K562 (cell line): ENCODE measurements around the gene CLSTN2. TPM values are rescaled to one million over a fixed set of nuclear protein-coding genes. Genes with fewer than 3 reads are reported as not detected.

ENCODE experiments used
- ATAC-seq: fragments of 200-7000 bp; cut with Tn5 transposase; 3 replicates; pipeline ENCODE4 v1.9.1; 2020; ENCODE audit warnings: moderate library complexity
- BruUV-seq: library from RNA; stranded (reverse); fragments of 400-500 nt; replicated peaks from 2 replicates; lab custom pipeline; 2021; lab: Mats Ljungman, UMichigan
- CTCF ChIA-PET: fragments of 300-600 bp; formaldehyde crosslinking; extraction: SDS; loops from one replicate; lab custom pipeline; 2021; ENCODE audit warnings: low intra/inter-chr PET ratio; lab: Yijun Ruan, JAX
- POLR2A ChIA-PET: fragments of 300-600, 350-650 bp; sonication (Branson Sonifier 250); formaldehyde crosslinking; extraction: SDS; loops from one replicate; lab custom pipeline; 2021; ENCODE audit warnings: antibody characterized with exemption, inconsistent platforms; lab: Yijun Ruan, JAX
- DNase-seq, 4 experiments: peaks; one replicate each; pipeline versions ENCODE4 v3.0.0 to v3.0.0-alpha.2; 2011 to 2018; ENCODE audit warnings: low spot score in 3 of 4, mixed read lengths in 3 of 4; ENCODE audit errors: extremely low read depth in 1 of 4
- FAIRE-seq: peaks from 2 replicates; lab custom pipeline; 2011; peaks lifted over from hg19 to GRCh38; lab: Jason Lieb, UNC
- H2AFZ ChIP-seq: 2 replicates; pipeline ENCODE4 v1.6.0; 2011; ENCODE audit warnings: low read depth, low read length, control low read depth, inconsistent platforms
- H3K27ac ChIP-seq: fragments of 200-600 bp; 3 replicates; pipeline ENCODE4 v1.8.0; 2011; ENCODE audit warnings: low read depth, mild to moderate bottlenecking, control low read depth, inconsistent platforms, low read length, moderate library complexity, mixed read lengths; ENCODE audit errors: extremely low read depth
- H3K27me3 ChIP-seq, 2 experiments: fragments of 300-600 bp in 1 of 2; 2 replicates in 1 of 2; 3 replicates in 1 of 2; pipeline versions ENCODE4 v1.6.0 to v1.8.0; 2011; ENCODE audit warnings: inconsistent platforms in 2 of 2, low read length in 2 of 2, mild to moderate bottlenecking in 1 of 2, mixed read lengths in 1 of 2, moderate library complexity in 1 of 2; ENCODE audit not compliant: control insufficient read depth in 2 of 2, insufficient read depth in 2 of 2
- H3K36me3 ChIP-seq: fragments of 300-600 bp; 3 replicates; pipeline ENCODE4 v1.8.0; 2011; ENCODE audit warnings: mild to moderate bottlenecking, low read length, inconsistent platforms; ENCODE audit not compliant: control insufficient read depth, insufficient read depth
- H3K4me1 ChIP-seq, 2 experiments: fragments of 200-600 bp in 1 of 2; replicated peaks in 1 of 2; 2 replicates in 1 of 2; 3 replicates in 1 of 2; pipeline versions ENCODE4 v1.5.1 to v1.8.0; 2011; ENCODE audit warnings: inconsistent platforms in 2 of 2, low read length in 2 of 2, mild to moderate bottlenecking in 1 of 2, mixed read lengths in 1 of 2, moderate library complexity in 1 of 2; ENCODE audit not compliant: control insufficient read depth in 2 of 2, insufficient read depth in 2 of 2
- H3K4me2 ChIP-seq: 2 replicates; pipeline ENCODE4 v1.6.1; 2011; ENCODE audit warnings: low read length, control low read depth, inconsistent platforms, mixed read lengths; ENCODE audit not compliant: insufficient read depth
- H3K4me3 ChIP-seq: fragments of 200-600 bp; sonication (generic), shearing (Covaris generic); 2 replicates; pipeline ENCODE4 v1.5.1; 2016; ENCODE audit warnings: control low read depth, inconsistent platforms
- H3K79me2 ChIP-seq: fragments of 200-600 bp; 3 replicates; pipeline ENCODE4 v1.8.0; 2011; ENCODE audit warnings: low read length, inconsistent platforms; ENCODE audit not compliant: control insufficient read depth, insufficient read depth
- H3K9ac ChIP-seq, 2 experiments: 2 replicates each; pipeline versions ENCODE4 v1.6.0 to v1.6.1; 2011; ENCODE audit warnings: low read depth in 2 of 2, low read length in 2 of 2, control low read depth in 1 of 2, inconsistent platforms in 1 of 2, mild to moderate bottlenecking in 1 of 2, mixed read lengths in 1 of 2; ENCODE audit not compliant: insufficient read depth in 1 of 2
- H3K9me1 ChIP-seq: one replicate; pipeline ENCODE4 v1.6.0; 2011; ENCODE audit warnings: inconsistent platforms, mild to moderate bottlenecking, low read length, moderate library complexity; ENCODE audit not compliant: control insufficient read depth, insufficient read depth
- H3K9me3 ChIP-seq: replicated peaks from 2 replicates; pipeline ENCODE4 v1.5.1; 2011; ENCODE audit warnings: low read depth, low read length, inconsistent platforms; ENCODE audit not compliant: control insufficient read depth, insufficient read depth
- H4K20me1 ChIP-seq: replicated peaks from 2 replicates; pipeline ENCODE4 v1.6.1; 2011; ENCODE audit warnings: low read length, inconsistent platforms, mixed read lengths; ENCODE audit not compliant: control insufficient read depth, insufficient read depth
- ADNP ChIP-seq: fragments of 200-800 bp; sonication (Bioruptor generic); IDR thresholded peaks from 2 replicates; pipeline ENCODE4 v1.6.1; 2016; ENCODE audit warnings: missing genetic modification characterization, missing compliant biosample characterization
- BMI1 ChIP-seq: fragments of 150-350 bp; IDR thresholded peaks from 2 replicates; pipeline ENCODE4 v1.6.1; 2014; ENCODE audit warnings: low read length
- FOSL1 ChIP-seq: fragments of 200-800 bp; sonication (Bioruptor generic); conservative IDR thresholded peaks from 2 replicates; pipeline ENCODE4 v1.6.1; 2016; ENCODE audit warnings: missing genetic modification characterization, missing compliant biosample characterization
- NR1H2 ChIP-seq: sonication (generic); formaldehyde crosslinking; IDR thresholded peaks from 2 replicates; pipeline ENCODE4 v1.4.0; 2020; ENCODE audit warnings: mild to moderate bottlenecking, missing genetic modification reagents
- RBM14 ChIP-seq: fragments of 200-400 bp; formaldehyde crosslinking; IDR thresholded peaks from 2 replicates; pipeline ENCODE4 v1.6.1; 2018; ENCODE audit warnings: low read depth, mild to moderate bottlenecking, low read length, moderate library complexity, borderline replicate concordance; ENCODE audit not compliant: insufficient read depth
- RFX1 ChIP-seq: fragments of 450-650 bp; IDR thresholded peaks from 2 replicates; pipeline ENCODE4 v1.6.1; 2016; ENCODE audit warnings: mild to moderate bottlenecking, moderate library complexity
- RNF2 ChIP-seq: sonication (generic); IDR thresholded peaks from 2 replicates; pipeline ENCODE4 v1.6.1; 2016
- TGIF2 ChIP-seq: sonication (generic); formaldehyde crosslinking; IDR thresholded peaks from 2 replicates; pipeline ENCODE4 v1.8.1; 2022; ENCODE audit warnings: mild to moderate bottlenecking, missing genetic modification reagents, moderate library complexity
- ZBTB7A ChIP-seq: IDR thresholded peaks from 2 replicates; pipeline ENCODE4 v1.6.1; 2011; ENCODE audit warnings: low read depth, mild to moderate bottlenecking, low read length, moderate library complexity, borderline replicate concordance; ENCODE audit not compliant: control insufficient read depth
- ZHX1 ChIP-seq: fragments of 150-350 bp; conservative IDR thresholded peaks from 2 replicates; pipeline ENCODE4 v1.6.1; 2014; ENCODE audit warnings: low read length
- ZKSCAN1 ChIP-seq: fragments of 150-350 bp; IDR thresholded peaks from 2 replicates; pipeline ENCODE4 v1.6.1; 2016; ENCODE audit warnings: low read depth, low read length
- ZNF449 ChIP-seq: fragments of 250-450 bp; sonication (Bioruptor Pico); IDR thresholded peaks from 2 replicates; pipeline ENCODE4 v1.8.0; 2022; ENCODE audit warnings: moderate library complexity, mild to moderate bottlenecking, inconsistent platforms
- ZNF77 ChIP-seq: fragments of 250-450 bp; sonication (Bioruptor Pico); IDR thresholded peaks from 2 replicates; pipeline ENCODE4 v1.5.0; 2020
- WGBS: fragments of 100-300 bp; shearing (Covaris generic); methylation state at CpG from one replicate; pipeline ENCODE4 v1.1.6; 2016; ENCODE audit warnings: low coverage, mixed read lengths; ENCODE audit not compliant: insufficient coverage; ENCODE audit errors: missing lambda C conversion rate; 5-methylcytosine and 5-hydroxymethylcytosine counted together
- in situ Hi-C: fragments of 300-500 bp; cut with MboI; formaldehyde crosslinking; loops from 4 replicates; pipeline ENCODE4 v1.15.0; 2018; ENCODE audit warnings: inconsistent platforms, mixed read lengths
- intact Hi-C: fragments of 100-400 bp; cut with micrococcal nuclease; formaldehyde crosslinking; loops from 2 replicates; pipeline ENCODE4 v1.14.2; 2022
- polyA plus RNA-seq, 8 experiments: library from polyadenylated mRNA; depleted of rRNA in 4 of 8; stranded (reverse) in 5 of 8; unstranded in 3 of 8; fragments of >200 nt; fragmentation: Nextera tagmentation in 2 of 8; fragmentation: Illumina TruSeq in 1 of 8; extraction: Ambion mirVana in 2 of 8; extraction: Trizol in 1 of 8; gene quantifications; 2 replicates each; pipeline versions ENCODE4 v1.2.1 to v1.2.3, GENCODE V29; 2011 to 2014; ENCODE audit warnings: inconsistent platforms in 1 of 8, missing spikeins in 1 of 8
- total RNA-seq, 7 experiments: library from RNA; depleted of rRNA in 6 of 7; stranded (reverse); fragments of >200 nt in 6 of 7; fragmentation: Illumina TruSeq in 2 of 7; extraction: Trizol in 2 of 7; gene quantifications; 2 replicates each; pipeline versions ENCODE4 v1.2.1 to v1.2.3, GENCODE V29; 2011 to 2021; ENCODE audit warnings: low replicate concordance in 1 of 7
- TF ChIP-seq, protein P1 (sequence below): sonication (generic); formaldehyde crosslinking; IDR thresholded peaks from 2 replicates; pipeline ENCODE4 v1.8.0; 2022; ENCODE audit warnings: mild to moderate bottlenecking, missing genetic modification reagents, borderline replicate concordance
- TF ChIP-seq, protein P2 (sequence below): fragments of 250-450 bp; sonication (Bioruptor Pico); IDR thresholded peaks from 2 replicates; pipeline ENCODE4 v1.4.0; 2020

The CLSTN2 gene
- total and polyA plus RNA-seq, 9 of the 15 experiments (the other 6 are each of a cell fraction or from before 2014, with no cell fraction given) = 0.02 to 0.04 (median 0.04) TPM; not detected in 6

- TF ChIP-seq, protein P1, sequence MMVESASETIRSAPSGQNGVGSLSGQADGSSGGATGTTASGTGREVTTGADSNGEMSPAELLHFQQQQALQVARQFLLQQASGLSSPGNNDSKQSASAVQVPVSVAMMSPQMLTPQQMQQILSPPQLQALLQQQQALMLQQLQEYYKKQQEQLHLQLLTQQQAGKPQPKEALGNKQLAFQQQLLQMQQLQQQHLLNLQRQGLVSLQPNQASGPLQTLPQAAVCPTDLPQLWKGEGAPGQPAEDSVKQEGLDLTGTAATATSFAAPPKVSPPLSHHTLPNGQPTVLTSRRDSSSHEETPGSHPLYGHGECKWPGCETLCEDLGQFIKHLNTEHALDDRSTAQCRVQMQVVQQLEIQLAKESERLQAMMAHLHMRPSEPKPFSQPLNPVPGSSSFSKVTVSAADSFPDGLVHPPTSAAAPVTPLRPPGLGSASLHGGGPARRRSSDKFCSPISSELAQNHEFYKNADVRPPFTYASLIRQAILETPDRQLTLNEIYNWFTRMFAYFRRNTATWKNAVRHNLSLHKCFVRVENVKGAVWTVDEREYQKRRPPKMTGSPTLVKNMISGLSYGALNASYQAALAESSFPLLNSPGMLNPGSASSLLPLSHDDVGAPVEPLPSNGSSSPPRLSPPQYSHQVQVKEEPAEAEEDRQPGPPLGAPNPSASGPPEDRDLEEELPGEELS (CRISPR knock-in tag) = no peak
- TF ChIP-seq ZBTB7A = no peak
- TF ChIP-seq ZNF449 (CRISPR knock-in tag) = no peak
- TF ChIP-seq ADNP (tag) = no peak
- no peak for TF ChIP-seq ZNF77 (CRISPR knock-in tag)
Measured at GRCh38 chr3:140424211-140424610, 489.2 kb downstream of the CLSTN2 start (continued).

DNA sequence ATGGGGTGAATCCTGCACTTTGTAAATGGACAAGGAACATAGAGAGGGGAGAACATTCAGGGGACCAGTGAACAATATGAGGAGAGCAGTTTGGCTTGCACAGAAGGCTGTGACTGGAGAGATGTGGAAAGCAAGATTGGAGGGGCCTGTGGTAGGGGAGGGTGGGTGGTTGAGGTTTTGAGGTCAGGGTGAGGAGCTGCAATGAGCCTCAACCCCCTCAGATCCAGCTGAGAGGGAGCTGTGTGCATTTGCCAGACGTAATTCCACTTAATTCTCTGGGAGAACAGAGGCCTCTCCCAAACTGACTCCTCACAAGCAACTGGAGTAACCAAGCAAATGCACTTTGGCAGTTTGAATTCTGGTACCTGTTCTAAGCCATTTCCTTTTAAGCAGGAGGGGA lies 489.7 kb downstream of the CLSTN2 start:
- H4K20me1 ChIP-seq = peaks cover 5% of the 10 kb centered on the region; the same call in 1 of the 2 replicates
- no peaks in the 10 kb centered on the region for H3K79me2 ChIP-seq
- H2AFZ ChIP-seq = no peak overlapping the region
- BruUV-seq = no TSS peak
- H3K27me3 ChIP-seq = peaks cover 5 to 7% of the 10 kb centered on the region in 2 experiments; a peak in 2 of 5 replicates
- in situ Hi-C loops (no loop called here), intact Hi-C loops (no loop called here)
- H3K4me2 ChIP-seq = no peak overlapping the region
- H3K9me3 ChIP-seq = no peaks in the 10 kb centered on the region
- no peaks in the 10 kb centered on the region for H3K9me1 ChIP-seq
- no peaks in the 10 kb centered on the region for H3K4me1 ChIP-seq
- WGBS = 0% methylated on average over 1 of the region's 1 CpG
- no peak overlapping the region for H3K27ac ChIP-seq
- CTCF ChIA-PET = no interaction called here
- H3K9ac ChIP-seq = no peak overlapping the region
- FAIRE-seq (no peak), ATAC-seq (no peak), DNase-seq (no peak)
- POLR2A ChIA-PET = no interaction called here
- H3K36me3 ChIP-seq = no peaks in the 10 kb centered on the region
- no peak overlapping the region for H3K4me3 ChIP-seq
- TF ChIP-seq RNF2 (no peak), TGIF2 (CRISPR knock-in tag) (no peak), ZKSCAN1 (no peak), ZHX1 (no peak), RFX1 (no peak), RBM14 (no peak), FOSL1 (tag) (no peak), BMI1 (no peak), NR1H2 (no peak)
- TF ChIP-seq, protein P2, sequence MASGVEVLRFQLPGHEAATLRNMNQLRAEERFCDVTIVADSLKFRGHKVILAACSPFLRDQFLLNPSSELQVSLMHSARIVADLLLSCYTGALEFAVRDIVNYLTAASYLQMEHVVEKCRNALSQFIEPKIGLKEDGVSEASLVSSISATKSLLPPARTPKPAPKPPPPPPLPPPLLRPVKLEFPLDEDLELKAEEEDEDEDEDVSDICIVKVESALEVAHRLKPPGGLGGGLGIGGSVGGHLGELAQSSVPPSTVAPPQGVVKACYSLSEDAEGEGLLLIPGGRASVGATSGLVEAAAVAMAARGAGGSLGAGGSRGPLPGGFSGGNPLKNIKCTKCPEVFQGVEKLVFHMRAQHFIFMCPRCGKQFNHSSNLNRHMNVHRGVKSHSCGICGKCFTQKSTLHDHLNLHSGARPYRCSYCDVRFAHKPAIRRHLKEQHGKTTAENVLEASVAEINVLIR (CRISPR knock-in tag) = no peak
